ENCODE measurements around the gene MSI2.

DNA sequence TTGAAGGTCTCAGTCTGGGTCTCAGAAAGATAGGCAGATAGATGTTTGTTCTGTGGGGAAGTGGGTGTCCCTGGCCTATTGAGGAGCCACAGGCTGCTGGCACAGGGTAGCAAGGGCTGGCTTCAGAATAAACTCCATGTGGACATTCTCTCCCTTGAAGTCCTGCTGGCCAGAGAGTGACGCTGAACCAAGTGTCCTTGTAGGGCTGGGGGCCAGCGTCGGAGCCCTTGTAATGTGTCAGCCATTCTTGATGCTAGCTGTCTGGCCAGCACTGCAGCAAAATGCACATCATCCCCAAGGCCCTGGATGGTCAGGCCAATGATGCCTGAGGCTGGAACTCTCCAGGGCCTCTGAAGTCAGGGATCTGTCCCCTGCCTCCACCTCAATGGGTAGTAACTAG lies 385.4 kb downstream of the MSI2 start:
- no peak for TF ChIP-seq EZH2phosphoT487 (IDR thresholded peaks at IDR 0.05; ENCODE audit: unreplicated experiment)
- no peak for TF ChIP-seq ETS1 (IDR thresholded peaks at IDR 0.05)
- TF ChIP-seq, protein P1, sequence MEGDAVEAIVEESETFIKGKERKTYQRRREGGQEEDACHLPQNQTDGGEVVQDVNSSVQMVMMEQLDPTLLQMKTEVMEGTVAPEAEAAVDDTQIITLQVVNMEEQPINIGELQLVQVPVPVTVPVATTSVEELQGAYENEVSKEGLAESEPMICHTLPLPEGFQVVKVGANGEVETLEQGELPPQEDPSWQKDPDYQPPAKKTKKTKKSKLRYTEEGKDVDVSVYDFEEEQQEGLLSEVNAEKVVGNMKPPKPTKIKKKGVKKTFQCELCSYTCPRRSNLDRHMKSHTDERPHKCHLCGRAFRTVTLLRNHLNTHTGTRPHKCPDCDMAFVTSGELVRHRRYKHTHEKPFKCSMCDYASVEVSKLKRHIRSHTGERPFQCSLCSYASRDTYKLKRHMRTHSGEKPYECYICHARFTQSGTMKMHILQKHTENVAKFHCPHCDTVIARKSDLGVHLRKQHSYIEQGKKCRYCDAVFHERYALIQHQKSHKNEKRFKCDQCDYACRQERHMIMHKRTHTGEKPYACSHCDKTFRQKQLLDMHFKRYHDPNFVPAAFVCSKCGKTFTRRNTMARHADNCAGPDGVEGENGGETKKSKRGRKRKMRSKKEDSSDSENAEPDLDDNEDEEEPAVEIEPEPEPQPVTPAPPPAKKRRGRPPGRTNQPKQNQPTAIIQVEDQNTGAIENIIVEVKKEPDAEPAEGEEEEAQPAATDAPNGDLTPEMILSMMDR (conservative IDR thresholded peaks at IDR 0.05; ENCODE audit: low read depth in 2 of 2): no peak
- TF ChIP-seq POLR2AphosphoS5 (IDR thresholded peaks at IDR 0.05; ENCODE audit: low read depth): no peak
- TF ChIP-seq EZH2 (IDR thresholded peaks at IDR 0.05; ENCODE audit: low read depth, unreplicated experiment): no peak
- TF ChIP-seq ZNF462 (CRISPR knock-in tag; IDR thresholded peaks at IDR 0.05): no peak
- TF ChIP-seq CREB1 (CRISPR knock-in tag; IDR thresholded peaks at IDR 0.05; ENCODE audit: low read depth): no peak
- TF ChIP-seq STAT1 (IDR thresholded peaks at IDR 0.05; ENCODE audit: unreplicated experiment): no peak
- no peak for TF ChIP-seq REST (IDR thresholded peaks at IDR 0.05; ENCODE audit: unreplicated experiment)
- TF ChIP-seq JUNB (IDR thresholded peaks at IDR 0.05; ENCODE audit: unreplicated experiment): no peak

Data from GM23338 (cell line).